HS-27A (cell line): ENCODE measurements around the gene FGF1.

Experiments used
- DNase-seq: peaks from one replicate; pipeline ENCODE4 v3.0.0-alpha.2; 2012; ENCODE audit warnings: low read depth, missing footprints

The FGF1 gene

DNA sequence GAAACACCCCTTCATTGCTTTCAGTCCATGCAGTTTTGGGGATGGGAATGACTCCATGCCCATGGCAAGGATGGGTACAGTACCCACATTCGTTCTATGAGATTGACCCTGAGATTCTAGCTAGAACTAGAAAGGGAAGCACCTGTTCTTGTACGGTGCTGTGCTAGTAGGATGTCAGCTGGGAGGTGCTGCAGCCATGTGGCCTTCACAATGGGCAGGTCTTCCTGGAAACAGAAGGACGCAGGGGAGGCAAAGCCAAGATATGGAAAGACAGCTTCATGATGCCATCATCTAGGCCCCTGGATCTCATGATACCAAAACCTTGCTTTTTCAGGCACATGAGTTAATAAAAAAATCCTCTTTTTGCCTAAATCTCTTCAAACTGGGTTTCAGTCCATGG, 10.5 kb upstream of the FGF1 start:
- DNase-seq: no peak

GRCh38 chr5:142694092-142694856, 8.4 kb upstream of the FGF1 start:
- DNase-seq: no peak

- no peak for DNase-seq
Measured at GRCh38 chr5:142692321-142692894, 6.5 kb upstream of the FGF1 start.

DNA sequence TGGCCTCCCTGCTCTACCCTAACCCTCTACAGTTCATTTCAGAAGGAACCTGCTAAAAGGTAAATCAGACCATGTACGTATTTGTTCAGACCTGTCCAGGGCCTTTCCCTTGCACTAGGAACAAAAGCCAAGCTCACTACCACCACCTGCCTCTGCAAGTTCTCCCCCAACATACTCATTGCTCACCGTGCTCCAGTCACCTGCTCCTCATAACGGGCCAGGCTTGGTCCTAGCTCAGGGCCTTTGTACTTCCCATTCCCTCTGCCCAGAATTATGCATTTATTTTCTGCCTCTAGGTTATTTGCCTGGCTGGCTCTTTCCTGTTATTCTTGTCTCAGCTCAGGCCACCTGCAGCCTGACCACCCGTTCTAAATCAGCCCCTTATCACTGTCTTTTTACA, 4.8 kb upstream of the FGF1 start:
- DNase-seq: no peak

- DNase-seq: no peak
Measured at GRCh38 chr5:142689081-142689480, 3.2 kb upstream of the FGF1 start.

GRCh38 chr5:142688281-142688989, 2.5 kb upstream of the FGF1 start:
- DNase-seq: no peak

DNA sequence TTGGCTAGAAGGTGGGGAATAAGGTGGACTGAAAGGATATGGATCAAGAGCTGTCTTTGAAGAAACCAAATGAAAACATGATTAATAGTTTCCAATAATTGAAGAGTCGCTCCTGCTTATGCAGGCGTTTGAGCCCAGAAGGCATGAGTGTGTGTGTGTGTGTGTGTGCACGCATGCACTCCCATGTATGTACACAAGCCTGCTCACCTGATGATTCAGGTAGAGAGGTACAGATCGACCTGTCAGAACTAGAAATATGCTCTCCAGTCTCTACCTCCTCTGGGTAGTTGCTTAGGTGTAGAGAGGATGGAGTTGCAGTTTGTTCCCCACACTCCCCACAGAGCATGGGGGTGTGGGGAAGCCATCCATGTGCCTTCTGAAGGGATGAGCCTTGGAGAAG, 1.1 kb upstream of the FGF1 start:
- DNase-seq: no peak

- no peak for DNase-seq
Measured at GRCh38 chr5:142686210-142686734, 382 bp upstream of the FGF1 start.

- DNase-seq: no peak
Measured at GRCh38 chr5:142684508-142685041, 1.3 kb downstream of the FGF1 start.

DNA sequence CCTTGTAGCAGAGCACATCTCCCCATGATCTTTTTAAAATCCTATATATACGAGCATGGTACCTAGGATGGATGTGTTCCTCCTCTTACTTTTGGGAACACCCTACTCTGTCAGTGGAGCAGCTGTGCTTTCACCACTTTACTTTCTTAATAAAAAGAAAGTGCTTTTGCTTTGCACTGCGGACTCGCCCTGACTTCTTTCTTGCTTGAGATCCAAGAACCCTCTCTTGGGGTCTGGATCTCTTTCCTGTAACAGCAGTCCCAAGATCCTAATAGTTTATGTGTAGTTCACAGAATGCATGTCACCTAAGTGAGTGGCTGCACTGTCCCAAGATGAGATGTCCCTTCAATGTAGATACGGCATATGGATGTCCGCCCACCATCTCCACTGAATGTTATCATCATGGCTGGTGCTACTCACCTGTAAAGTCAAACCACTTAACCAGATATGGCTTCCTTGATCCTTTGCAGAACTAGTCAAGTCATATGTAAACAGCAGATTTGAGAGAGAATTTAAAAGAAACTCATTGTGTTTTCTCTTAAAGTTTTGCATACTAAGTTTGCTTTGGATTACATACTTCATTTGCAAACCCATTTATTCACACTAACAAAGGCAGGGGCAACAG, 1.9 kb downstream of the FGF1 start:
- DNase-seq: no peak

DNA sequence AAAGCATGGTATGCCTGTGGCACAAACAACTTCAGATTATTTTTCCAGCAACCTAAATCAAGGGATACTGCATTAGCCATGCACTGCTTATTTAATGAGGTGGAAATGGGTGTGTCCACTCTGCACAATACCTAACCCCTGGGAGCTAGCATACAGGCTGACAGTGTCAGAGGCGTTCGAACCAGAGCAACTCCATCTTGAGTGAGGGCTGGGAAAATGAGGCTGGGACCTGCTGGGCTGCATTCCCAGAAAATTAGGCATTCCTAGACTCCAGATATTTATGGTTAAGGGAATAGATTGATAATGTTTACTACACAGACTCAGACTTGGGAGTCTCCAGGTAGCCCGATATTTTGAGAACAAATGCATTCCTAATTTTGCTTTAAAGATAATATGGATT, 2.8 kb downstream of the FGF1 start:
- DNase-seq: no peak

DNA sequence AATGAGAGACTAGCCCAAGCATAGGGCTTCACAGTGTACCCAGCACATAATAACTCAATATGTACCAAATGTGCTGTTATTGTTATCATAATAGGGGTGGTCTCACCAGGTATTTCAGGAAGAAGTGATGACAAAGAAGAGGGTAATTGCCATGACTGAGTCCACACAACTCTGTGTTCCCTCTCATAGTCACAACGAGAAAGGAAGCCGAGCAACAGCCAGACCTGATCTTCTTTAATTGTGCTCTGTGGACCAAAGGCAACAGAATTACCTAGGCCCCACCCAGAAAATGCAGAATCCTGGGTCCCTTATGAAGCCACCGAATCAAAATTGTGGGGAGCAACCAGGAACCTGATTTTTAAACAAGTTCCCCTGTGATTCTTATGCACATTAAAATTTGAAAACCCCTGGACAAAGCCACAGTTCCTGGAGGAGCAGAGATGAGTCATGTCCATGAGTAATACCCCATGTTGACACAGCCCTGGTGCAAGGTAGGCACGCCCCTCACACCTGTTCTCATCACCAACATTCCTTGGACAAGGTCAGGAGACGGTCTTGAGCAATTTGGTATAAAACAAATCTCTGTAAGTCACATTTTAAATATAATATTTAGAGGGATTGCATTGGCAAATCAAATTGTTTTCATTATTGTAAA, 5.2 kb downstream of the FGF1 start:
- DNase-seq: no peak

- DNase-seq: no peak
Measured at GRCh38 chr5:142679744-142680143, 6.1 kb downstream of the FGF1 start.

GRCh38 chr5:142678529-142678928, 7.4 kb downstream of the FGF1 start:
- DNase-seq: no peak

DNA sequence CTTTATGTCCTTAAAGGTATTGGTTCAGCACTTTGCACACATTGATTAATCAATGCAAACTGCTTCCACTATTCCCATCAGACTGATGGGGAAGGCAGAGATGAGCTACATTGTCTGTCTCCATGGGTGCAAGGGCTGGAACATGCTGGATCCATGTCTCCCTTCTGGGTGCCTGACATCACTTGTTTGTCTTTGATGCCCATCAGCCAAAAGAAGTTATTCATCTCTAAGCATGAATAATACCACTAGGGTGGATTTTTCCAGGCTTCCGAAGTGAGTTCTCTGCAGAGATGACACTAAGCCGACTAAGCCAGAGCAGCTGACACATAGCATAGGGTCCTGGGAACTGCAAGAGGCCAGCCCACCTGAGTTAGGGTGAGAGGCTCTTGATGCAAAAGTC, 8.7 kb downstream of the FGF1 start:
- DNase-seq: no peak

GRCh38 chr5:142676318-142676717, 9.6 kb downstream of the FGF1 start:
- DNase-seq: no peak

GRCh38 chr5:142674531-142675469, 11.1 kb downstream of the FGF1 start:
- no peak for DNase-seq

GRCh38 chr5:142671801-142672200, 14.1 kb downstream of the FGF1 start:
- no peak for DNase-seq

GRCh38 chr5:142671266-142671665, 14.6 kb downstream of the FGF1 start:
- no peak for DNase-seq

DNA sequence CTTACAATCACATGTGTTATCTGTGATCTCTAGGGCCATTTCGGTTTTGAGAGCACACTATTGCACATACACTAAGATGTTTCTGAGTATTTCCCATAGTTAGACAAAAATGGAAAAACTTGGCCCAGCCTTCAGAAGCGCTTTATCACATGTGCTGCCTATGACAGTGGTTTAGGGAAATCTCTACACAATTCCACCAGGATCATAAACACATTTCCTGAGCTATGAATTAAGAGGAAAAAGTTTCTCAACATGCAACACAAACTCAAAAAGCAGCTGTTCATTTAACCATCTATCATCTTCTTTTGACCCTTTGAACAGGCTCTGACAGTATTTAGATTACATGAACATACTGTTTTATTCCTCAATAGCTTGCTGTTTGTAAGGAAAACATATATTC, 15.1 kb downstream of the FGF1 start:
- DNase-seq: no peak

DNA sequence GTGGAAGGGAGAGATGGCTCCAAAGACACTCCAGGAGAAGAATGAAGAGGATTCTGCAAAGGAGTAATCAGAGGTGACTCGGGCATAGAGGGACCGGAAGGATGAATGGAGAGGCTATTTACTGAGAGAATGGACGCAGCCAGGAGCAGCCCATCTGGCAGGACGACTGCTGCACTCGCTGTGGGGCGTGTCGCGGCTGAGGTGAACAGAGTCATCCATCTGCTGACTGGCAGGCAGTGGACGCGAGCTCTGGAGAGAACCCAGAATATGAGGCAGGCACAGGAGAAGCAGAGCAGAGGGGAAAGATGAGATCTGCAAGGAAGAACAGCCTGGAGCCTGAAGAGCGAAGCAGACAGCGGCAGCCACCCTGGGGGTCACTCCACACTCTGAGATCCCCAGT, 16.4 kb downstream of the FGF1 start:
- DNase-seq: no peak
